ENCODE results near the gene EYA3. TPM values are rescaled to one million over a fixed set of nuclear protein-coding genes. Genes with fewer than 3 reads are reported as not detected.

Gene EYA3
- total and polyA plus RNA-seq, 2 of the 8 experiments (the other 6 are each of a cell fraction or from before 2014, with no cell fraction given): 15.0 to 33.9 TPM

- TF ChIP-seq CBX8 (IDR thresholded peaks at IDR 0.05; ENCODE audit: borderline replicate concordance, low read depth, low read length): no peak
- no peak for TF ChIP-seq TEAD4 (IDR thresholded peaks at IDR 0.05; ENCODE audit: low read depth, low read length)
- TF ChIP-seq TBP (IDR thresholded peaks at IDR 0.05; ENCODE audit: low read depth, low read length): no peak
- no peak for TF ChIP-seq POLR2A (IDR thresholded peaks at IDR 0.05; ENCODE audit: control extremely low read depth in 1 of 2, low read depth in 2 of 2, low read length in 2 of 2)
- TF ChIP-seq RFX5 (IDR thresholded peaks at IDR 0.05; ENCODE audit: borderline replicate concordance, low read depth, low read length): no peak
Observed at GRCh38 chr1:28130901-28131300, 42.5 kb upstream of the EYA3 start (continued).

All from H1 (cell line).